HCT116 (cell line): Measurements from ENCODE around the gene NFASC. TPM values are rescaled to one million over a fixed set of nuclear protein-coding genes. Genes with fewer than 3 reads are reported as not detected.

Experiments
- ATAC-seq: fragments of 200-7000 bp; cut with Tn5 transposase; 2 replicates; pipeline ENCODE4 v1.9.1; 2020; ENCODE audit warnings: mild to moderate bottlenecking, moderate library complexity
- BruUV-seq: library from RNA; stranded (reverse); fragments of 400-500 nt; replicated peaks from 2 replicates; lab custom pipeline; 2021; lab: Mats Ljungman, UMichigan
- CTCF ChIA-PET: fragments of 300-600 bp; sonication (Branson Sonifier 250); formaldehyde crosslinking; loops from one replicate; lab custom pipeline; 2021; ENCODE audit warnings: antibody characterized with exemption; lab: Charles Lee
- POLR2A ChIA-PET: fragments of 300-600, 350-600 bp; sonication (Branson Sonifier 250); formaldehyde crosslinking; loops from one replicate; lab custom pipeline; 2021; ENCODE audit warnings: antibody characterized with exemption; lab: Charles Lee
- RAD21 ChIA-PET, 2 experiments: fragments of 300-600 bp; sonication (Branson Sonifier 250); formaldehyde crosslinking; loops; one replicate each; lab custom pipeline; 2023; ENCODE audit warnings: low total read pairs in 2 of 2; ENCODE audit not compliant: uncharacterized antibody in 2 of 2, unreplicated experiment in 2 of 2, low non-redundant PET in 1 of 2; lab: Charles Lee
- DNase-seq: peaks from one replicate; pipeline ENCODE4 v3.0.0-alpha.2; 2010; ENCODE audit warnings: low read depth, low spot score
- H2AFZ ChIP-seq: fragments of 200-600 bp; shearing (Covaris generic), sonication (generic); 2 replicates; pipeline ENCODE4 v1.6.1; 2017; ENCODE audit warnings: low read depth, mixed run types, mixed read lengths, antibody characterized with exemption, low read length; ENCODE audit not compliant: poor library complexity, severe bottlenecking
- H3K27ac ChIP-seq: 2 replicates; pipeline ENCODE4 v1.5.1; 2012; ENCODE audit warnings: low read depth, low read length
- H3K27me3 ChIP-seq: fragments of 200-600 bp; sonication (generic); 2 replicates; pipeline ENCODE4 v1.6.1; 2016; ENCODE audit warnings: mixed run types, low read length, mixed read lengths; ENCODE audit not compliant: insufficient read depth
- H3K36me3 ChIP-seq, 2 experiments: fragments of 200-500 bp in 1 of 2; fragments of 200-600 bp in 1 of 2; sonication (Bioruptor generic) in 1 of 2; sonication (generic) in 1 of 2; 2 replicates each; pipeline versions ENCODE4 v1.5.1 to v1.6.1; 2014 to 2016; ENCODE audit warnings: low read length in 2 of 2, inconsistent platforms in 1 of 2, mixed read lengths in 1 of 2, mixed run types in 1 of 2; ENCODE audit not compliant: insufficient read depth in 2 of 2, control insufficient read depth in 1 of 2
- H3K4me1 ChIP-seq, 2 experiments: fragments of 200-600 bp in 1 of 2; sonication (generic) in 1 of 2; 2 replicates each; pipeline versions ENCODE4 v1.5.1 to v1.6.1; 2012 to 2017; ENCODE audit warnings: low read length in 2 of 2, inconsistent platforms in 1 of 2, mild to moderate bottlenecking in 1 of 2, mixed read lengths in 1 of 2, mixed run types in 1 of 2, moderate library complexity in 1 of 2; ENCODE audit not compliant: insufficient read depth in 2 of 2, control insufficient read depth in 1 of 2
- H3K4me2 ChIP-seq: fragments of 200-600 bp; sonication (generic); 2 replicates; pipeline ENCODE4 v1.6.1; 2017; ENCODE audit warnings: mixed run types, low read length, mixed read lengths
- H3K4me3 ChIP-seq, 2 experiments: fragments of 200-600 bp in 1 of 2; sonication (generic) in 1 of 2; replicated peaks in 1 of 2; 2 replicates each; pipeline ENCODE4 v1.5.1; 2011 to 2016; ENCODE audit warnings: low read length in 2 of 2, control low read depth in 1 of 2, low read depth in 1 of 2, mild to moderate bottlenecking in 1 of 2, mixed read lengths in 1 of 2, mixed run types in 1 of 2
- H3K79me2 ChIP-seq: fragments of 200-600 bp; sonication (generic); 2 replicates; pipeline ENCODE4 v1.6.1; 2017; ENCODE audit warnings: mild to moderate bottlenecking, mixed run types, low read length, moderate library complexity, mixed read lengths; ENCODE audit not compliant: insufficient read depth
- H3K9ac ChIP-seq: fragments of 200-600 bp; sonication (generic); 2 replicates; pipeline ENCODE4 v1.6.1; 2016; ENCODE audit warnings: low read length, mixed read lengths
- H3K9me2 ChIP-seq: fragments of 200-600 bp; sonication (generic), shearing (Covaris generic); 2 replicates; pipeline ENCODE4 v1.6.1; 2017; ENCODE audit warnings: mixed run types, mild to moderate bottlenecking, moderate library complexity; ENCODE audit not compliant: insufficient read depth
- H3K9me3 ChIP-seq, 2 experiments: fragments of 200-500 bp in 1 of 2; fragments of 200-600 bp in 1 of 2; sonication (Bioruptor generic) in 1 of 2; sonication (generic) in 1 of 2; 2 replicates each; pipeline ENCODE4 v1.6.1; 2014 to 2017; ENCODE audit warnings: low read length in 2 of 2, mixed read lengths in 2 of 2, inconsistent platforms in 1 of 2, low read depth in 1 of 2, mild to moderate bottlenecking in 1 of 2, mixed run types in 1 of 2, moderate library complexity in 1 of 2; ENCODE audit not compliant: control insufficient read depth in 1 of 2, insufficient read depth in 1 of 2
- H4K20me1 ChIP-seq: fragments of 200-600 bp; sonication (generic), shearing (Covaris generic); 2 replicates; pipeline ENCODE4 v1.6.1; 2017; ENCODE audit warnings: mixed run types, mild to moderate bottlenecking, moderate library complexity; ENCODE audit not compliant: insufficient read depth
- CBX3 ChIP-seq: IDR thresholded peaks from 2 replicates; pipeline ENCODE4 v1.6.1; 2012; ENCODE audit warnings: low read depth
- CEBPB ChIP-seq: IDR thresholded peaks from 2 replicates; pipeline ENCODE4 v1.6.1; 2012; ENCODE audit warnings: low read depth
- ELF1 ChIP-seq: IDR thresholded peaks from 2 replicates; pipeline ENCODE4 v1.6.1; 2012; ENCODE audit warnings: low read depth, borderline replicate concordance
- JUND ChIP-seq: IDR thresholded peaks from 2 replicates; pipeline ENCODE4 v1.6.1; 2012
- POLR2A ChIP-seq: IDR thresholded peaks from 2 replicates; pipeline ENCODE4 v1.7.0; 2011; ENCODE audit warnings: borderline replicate concordance; ENCODE audit not compliant: insufficient read depth, insufficient read length; ENCODE audit errors: extremely low read depth
- RAD21 ChIP-seq: IDR thresholded peaks from 2 replicates; pipeline ENCODE4 v1.6.1; 2012; ENCODE audit warnings: low read depth, mild to moderate bottlenecking
- SP1 ChIP-seq: IDR thresholded peaks from 2 replicates; pipeline ENCODE4 v1.6.1; 2012; ENCODE audit warnings: low read depth
- SRF ChIP-seq: IDR thresholded peaks from 2 replicates; pipeline ENCODE4 v1.6.1; 2012; ENCODE audit warnings: low read depth
- TCF7L2 ChIP-seq: IDR thresholded peaks from 2 replicates; pipeline ENCODE4 v1.7.0; 2011; ENCODE audit warnings: borderline replicate concordance, inconsistent platforms; ENCODE audit not compliant: insufficient read depth, insufficient read length; ENCODE audit errors: extremely low read depth
- YY1 ChIP-seq: IDR thresholded peaks from 2 replicates; pipeline ENCODE4 v1.6.1; 2011; ENCODE audit warnings: low read length, low read depth, moderate library complexity, mild to moderate bottlenecking; ENCODE audit not compliant: insufficient replicate concordance; ENCODE audit errors: extremely low read depth
- ZFX ChIP-seq: fragments of 450-650 bp; IDR thresholded peaks from 2 replicates; pipeline ENCODE4 v1.6.1; 2017
- intact Hi-C: fragments of 100-400 bp; cut with micrococcal nuclease; formaldehyde crosslinking; loops from 2 replicates; pipeline ENCODE4 v1.10.0; 2022
- total RNA-seq: library from RNA; stranded (reverse); gene quantifications from one replicate; pipeline ENCODE4 v1.2.1, GENCODE V29; 2021; ENCODE audit not compliant: unreplicated experiment
- TF ChIP-seq, protein P1 (sequence below): IDR thresholded peaks from 2 replicates; pipeline ENCODE4 v1.6.1; 2012
- TF ChIP-seq, protein P2 (sequence below): IDR thresholded peaks from 2 replicates; pipeline ENCODE4 v1.6.1; 2012; ENCODE audit warnings: low read depth

The NFASC gene
- total RNA-seq, 1 experiment from 2014 or later, result 0.57 TPM

DNA sequence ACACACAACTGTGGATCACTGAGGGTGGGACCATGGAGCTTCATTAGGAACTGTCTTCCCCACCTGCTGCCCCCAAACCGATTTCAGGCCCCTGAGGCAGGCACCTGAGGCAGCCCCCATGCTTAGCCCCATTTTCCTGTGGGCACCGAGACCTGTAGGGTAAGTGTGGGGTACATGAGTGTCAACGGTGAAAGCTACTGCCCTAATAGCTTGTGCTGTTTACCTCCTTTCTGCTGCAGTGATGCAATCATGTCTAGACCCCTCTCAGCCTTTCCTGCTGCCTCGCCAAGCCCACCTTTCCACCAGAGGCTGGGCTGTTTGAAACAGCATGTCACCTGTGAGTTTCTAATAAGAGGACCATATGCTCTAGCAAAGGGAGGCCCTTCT lies 53.0 kb downstream of the NFASC start:
- intact Hi-C loops, result no loop called here
- H3K36me3 ChIP-seq, result no peaks in the 10 kb centered on the region
- RAD21 ChIA-PET, result no interaction called here
- no peaks in the 10 kb centered on the region for H3K79me2 ChIP-seq
- H3K4me1 ChIP-seq, result peaks cover 4 to 6% of the 10 kb centered on the region in 2 experiments; a peak in 3 of 4 replicates
- no peak for DNase-seq
- H3K27me3 ChIP-seq, result peaks cover 3% of the 10 kb centered on the region; the same call in 1 of the 2 replicates
- H3K27ac ChIP-seq, result no peak overlapping the region
- no peak overlapping the region for H3K9ac ChIP-seq
- no peak overlapping the region for H3K4me2 ChIP-seq
- CTCF ChIA-PET, result interaction anchor here (0.9 kb wide), 1 partner anchor 117 kb away, joined by 4 read pairs; no protein-coding TSS in a partner anchor
- no TSS peak for BruUV-seq
- no peaks in the 10 kb centered on the region for H3K9me2 ChIP-seq
- no peak overlapping the region for H3K4me3 ChIP-seq
- no peak for ATAC-seq
- POLR2A ChIA-PET, result no interaction called here
- no peaks in the 10 kb centered on the region for H4K20me1 ChIP-seq
- H3K9me3 ChIP-seq, result no peaks in the 10 kb centered on the region
- H2AFZ ChIP-seq, result no peak overlapping the region
- TF ChIP-seq SP1 (no peak), ELF1 (no peak), SRF (no peak), JUND (no peak), CEBPB (no peak), YY1 (no peak), TCF7L2 (no peak), RAD21 (no peak), POLR2A (no peak), CBX3 (no peak), ZFX (no peak)
- TF ChIP-seq, protein P1, sequence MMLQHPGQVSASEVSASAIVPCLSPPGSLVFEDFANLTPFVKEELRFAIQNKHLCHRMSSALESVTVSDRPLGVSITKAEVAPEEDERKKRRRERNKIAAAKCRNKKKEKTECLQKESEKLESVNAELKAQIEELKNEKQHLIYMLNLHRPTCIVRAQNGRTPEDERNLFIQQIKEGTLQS, result no peak
- TF ChIP-seq, protein P2, sequence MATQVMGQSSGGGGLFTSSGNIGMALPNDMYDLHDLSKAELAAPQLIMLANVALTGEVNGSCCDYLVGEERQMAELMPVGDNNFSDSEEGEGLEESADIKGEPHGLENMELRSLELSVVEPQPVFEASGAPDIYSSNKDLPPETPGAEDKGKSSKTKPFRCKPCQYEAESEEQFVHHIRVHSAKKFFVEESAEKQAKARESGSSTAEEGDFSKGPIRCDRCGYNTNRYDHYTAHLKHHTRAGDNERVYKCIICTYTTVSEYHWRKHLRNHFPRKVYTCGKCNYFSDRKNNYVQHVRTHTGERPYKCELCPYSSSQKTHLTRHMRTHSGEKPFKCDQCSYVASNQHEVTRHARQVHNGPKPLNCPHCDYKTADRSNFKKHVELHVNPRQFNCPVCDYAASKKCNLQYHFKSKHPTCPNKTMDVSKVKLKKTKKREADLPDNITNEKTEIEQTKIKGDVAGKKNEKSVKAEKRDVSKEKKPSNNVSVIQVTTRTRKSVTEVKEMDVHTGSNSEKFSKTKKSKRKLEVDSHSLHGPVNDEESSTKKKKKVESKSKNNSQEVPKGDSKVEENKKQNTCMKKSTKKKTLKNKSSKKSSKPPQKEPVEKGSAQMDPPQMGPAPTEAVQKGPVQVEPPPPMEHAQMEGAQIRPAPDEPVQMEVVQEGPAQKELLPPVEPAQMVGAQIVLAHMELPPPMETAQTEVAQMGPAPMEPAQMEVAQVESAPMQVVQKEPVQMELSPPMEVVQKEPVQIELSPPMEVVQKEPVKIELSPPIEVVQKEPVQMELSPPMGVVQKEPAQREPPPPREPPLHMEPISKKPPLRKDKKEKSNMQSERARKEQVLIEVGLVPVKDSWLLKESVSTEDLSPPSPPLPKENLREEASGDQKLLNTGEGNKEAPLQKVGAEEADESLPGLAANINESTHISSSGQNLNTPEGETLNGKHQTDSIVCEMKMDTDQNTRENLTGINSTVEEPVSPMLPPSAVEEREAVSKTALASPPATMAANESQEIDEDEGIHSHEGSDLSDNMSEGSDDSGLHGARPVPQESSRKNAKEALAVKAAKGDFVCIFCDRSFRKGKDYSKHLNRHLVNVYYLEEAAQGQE, result no peak
